VCaP (cell line): Measurements from ENCODE around the gene HNRNPM.

Experiments used
- H3K27ac ChIP-seq: fragments of 450-650 bp; 2 replicates; pipeline ENCODE4 v1.5.1; 2017
- TF ChIP-seq, protein P1 (sequence below): fragments of 450-650 bp; conservative IDR thresholded peaks from 2 replicates; pipeline ENCODE4 v1.5.1; 2017; ENCODE audit warnings: mild to moderate bottlenecking, moderate library complexity

The HNRNPM gene

DNA sequence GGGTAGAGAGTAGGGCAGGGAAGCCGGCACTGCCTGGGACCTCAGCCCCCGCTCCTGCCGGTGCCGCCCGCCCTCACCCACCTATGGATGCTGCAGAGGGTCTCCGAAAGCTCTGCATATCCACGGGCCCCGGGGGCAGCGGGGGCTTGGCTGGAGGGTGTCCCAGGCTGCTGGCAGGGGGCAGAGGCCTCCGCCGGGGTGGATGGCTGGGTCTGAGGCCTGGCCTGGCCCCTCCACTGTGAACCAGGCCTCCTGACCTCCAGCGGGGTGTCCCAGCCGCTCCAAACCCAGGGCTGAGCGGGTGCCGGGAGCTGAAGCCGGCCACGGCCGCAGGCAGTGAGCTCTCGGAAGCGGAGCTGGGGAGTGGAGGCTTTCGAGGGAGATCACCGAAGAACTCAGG lies 53.5 kb downstream of the HNRNPM start:
- TF ChIP-seq, protein P1, sequence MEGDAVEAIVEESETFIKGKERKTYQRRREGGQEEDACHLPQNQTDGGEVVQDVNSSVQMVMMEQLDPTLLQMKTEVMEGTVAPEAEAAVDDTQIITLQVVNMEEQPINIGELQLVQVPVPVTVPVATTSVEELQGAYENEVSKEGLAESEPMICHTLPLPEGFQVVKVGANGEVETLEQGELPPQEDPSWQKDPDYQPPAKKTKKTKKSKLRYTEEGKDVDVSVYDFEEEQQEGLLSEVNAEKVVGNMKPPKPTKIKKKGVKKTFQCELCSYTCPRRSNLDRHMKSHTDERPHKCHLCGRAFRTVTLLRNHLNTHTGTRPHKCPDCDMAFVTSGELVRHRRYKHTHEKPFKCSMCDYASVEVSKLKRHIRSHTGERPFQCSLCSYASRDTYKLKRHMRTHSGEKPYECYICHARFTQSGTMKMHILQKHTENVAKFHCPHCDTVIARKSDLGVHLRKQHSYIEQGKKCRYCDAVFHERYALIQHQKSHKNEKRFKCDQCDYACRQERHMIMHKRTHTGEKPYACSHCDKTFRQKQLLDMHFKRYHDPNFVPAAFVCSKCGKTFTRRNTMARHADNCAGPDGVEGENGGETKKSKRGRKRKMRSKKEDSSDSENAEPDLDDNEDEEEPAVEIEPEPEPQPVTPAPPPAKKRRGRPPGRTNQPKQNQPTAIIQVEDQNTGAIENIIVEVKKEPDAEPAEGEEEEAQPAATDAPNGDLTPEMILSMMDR, result no peak
- no peak overlapping the region for H3K27ac ChIP-seq

DNA sequence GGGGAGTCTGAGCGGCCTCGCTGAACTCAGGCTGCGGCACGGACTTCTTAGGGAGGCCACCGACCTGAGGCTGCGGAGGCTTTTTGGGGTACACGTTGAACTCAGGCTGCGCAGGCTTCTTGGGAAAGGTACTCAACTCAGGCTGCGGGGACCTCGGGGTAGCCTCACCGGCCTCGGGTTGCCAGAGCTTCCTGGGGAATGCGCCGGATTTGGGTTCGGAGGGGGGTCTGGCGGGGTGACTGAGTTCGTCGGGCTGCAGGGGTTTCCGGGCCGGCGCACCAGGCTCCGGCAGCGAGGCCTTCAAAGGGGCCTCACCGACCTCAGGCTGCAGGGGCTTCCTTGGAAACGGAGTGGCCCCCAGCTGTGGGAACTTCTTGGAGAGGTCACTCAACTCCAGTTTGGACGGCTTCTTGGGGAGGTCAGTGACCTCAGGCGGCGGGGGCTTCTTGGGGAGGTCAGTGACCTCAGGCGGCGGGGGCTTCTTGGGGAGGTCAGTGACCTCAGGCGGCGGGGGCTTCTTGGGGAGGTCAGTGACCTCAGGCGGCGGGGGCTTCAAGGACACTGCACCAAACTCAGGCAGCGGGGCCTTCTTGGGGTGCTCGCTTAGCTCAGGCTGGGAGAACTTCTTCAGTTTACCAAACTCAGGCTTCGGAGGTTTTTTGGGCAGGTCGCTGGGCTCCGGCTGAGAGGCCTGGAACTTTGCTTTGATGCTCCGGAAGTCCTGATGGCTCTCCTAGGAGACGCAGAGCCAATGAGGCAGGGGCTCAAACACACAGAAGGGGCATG lies 54.5 kb downstream of the HNRNPM start:
- TF ChIP-seq, protein P1, result no peak

DNA sequence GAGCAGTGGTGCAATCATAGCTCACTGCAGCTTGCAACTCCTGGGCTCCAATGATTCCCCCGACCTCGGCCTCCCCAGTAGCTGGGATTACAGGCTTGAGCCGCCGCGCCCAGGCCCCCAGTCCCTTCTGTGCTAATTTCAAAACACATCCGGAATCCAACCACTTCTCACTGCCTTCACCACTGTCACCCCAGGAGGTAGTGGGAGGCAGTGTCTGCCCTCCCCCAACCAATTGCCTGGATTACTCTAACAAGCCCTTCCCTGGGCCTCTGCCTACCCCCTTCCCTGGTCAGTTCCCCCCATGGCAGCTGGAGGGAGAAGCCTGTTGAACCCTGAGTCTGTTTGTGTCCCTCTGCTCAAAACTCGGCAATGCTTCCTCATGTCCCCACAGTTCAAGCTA lies 55.4 kb downstream of the HNRNPM start:
- H3K27ac ChIP-seq, result no peak overlapping the region
- TF ChIP-seq, protein P1, result no peak

More for the DNA sequence above, 54.5 kb downstream of the HNRNPM start:
- no peak overlapping the region for H3K27ac ChIP-seq

DNA sequence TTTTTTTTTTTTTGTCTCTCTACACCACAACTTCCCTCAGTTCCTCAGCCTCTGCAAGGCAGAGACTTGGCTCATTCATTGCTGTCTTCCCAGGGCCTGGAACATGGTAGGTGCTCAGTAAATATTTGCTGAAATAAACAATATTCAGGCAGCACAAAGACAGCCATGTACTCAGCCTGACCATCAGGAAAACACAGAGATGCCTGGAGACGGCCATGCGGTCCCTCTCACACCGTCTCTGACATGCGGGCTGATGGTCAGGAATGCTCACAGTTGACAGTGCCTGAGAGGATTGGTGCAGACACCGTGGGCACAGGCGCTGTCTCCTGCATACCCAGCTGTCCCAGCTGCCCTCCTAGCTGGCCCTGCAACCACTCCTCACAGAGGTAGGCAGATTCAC lies 56.7 kb downstream of the HNRNPM start:
- H3K27ac ChIP-seq, result no peak overlapping the region

DNA sequence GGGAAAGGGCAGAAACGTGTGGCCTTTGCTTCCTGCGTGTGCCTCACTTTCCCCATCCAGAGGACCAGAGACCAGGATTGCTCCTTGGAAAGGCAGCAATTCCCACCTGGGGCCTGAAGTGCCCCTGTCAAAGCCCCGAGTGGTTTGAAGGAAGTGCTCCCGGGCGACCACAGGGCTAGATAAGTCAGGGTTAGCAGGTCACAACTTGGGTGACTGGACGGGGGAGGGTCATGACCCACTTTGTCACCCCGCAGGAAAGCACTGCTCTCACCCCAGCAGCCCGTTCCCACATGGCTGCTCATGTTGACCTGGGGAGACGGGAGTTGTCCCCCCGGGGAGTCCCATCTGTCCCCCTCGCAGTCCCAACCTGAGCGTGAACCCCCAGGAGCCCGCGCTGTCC lies 57.2 kb downstream of the HNRNPM start:
- no peak overlapping the region for H3K27ac ChIP-seq
- TF ChIP-seq, protein P1, result no peak

More for the DNA sequence above, 56.7 kb downstream of the HNRNPM start:
- TF ChIP-seq, protein P1, result no peak

DNA sequence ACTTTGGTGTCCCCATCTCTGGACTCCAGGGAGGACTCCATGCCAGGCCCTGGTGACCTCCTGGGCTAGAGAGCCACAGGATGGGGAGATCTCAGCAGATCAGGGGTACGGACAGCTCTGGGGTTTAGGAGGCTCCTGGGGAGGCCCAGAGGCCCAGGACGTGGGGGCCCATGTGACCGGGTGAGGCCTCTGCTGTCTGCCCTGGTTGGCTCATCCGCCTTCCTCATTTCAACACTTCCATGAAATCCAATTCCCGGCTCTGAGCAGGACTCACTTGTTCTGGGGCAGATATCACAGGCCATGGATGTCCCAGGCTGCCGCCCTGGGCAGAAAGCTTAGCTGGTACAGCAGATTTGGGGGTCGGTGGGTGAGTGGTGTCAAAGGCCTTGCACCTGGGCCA lies 58.7 kb downstream of the HNRNPM start:
- no peak overlapping the region for H3K27ac ChIP-seq
- TF ChIP-seq, protein P1, result no peak

DNA sequence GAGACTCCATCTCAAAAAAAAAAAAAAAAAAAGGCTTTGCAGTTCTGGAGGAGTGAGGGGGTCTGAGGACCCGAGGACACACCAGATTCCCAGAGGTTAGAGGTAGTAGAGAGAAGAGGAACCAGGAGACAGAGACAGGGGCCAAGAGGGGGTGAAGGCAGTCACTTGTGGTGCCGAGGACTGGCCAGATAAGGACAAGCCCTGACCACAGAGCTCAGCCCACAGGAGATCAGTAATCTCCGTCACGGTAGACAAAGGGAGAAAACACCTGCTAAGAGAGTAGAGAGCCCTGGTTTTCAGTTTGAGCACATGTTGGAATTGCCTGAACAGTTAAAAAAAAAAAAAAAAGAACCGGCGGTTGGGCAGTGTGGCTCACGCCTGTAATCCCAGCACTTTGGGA lies 59.4 kb downstream of the HNRNPM start:
- TF ChIP-seq, protein P1, result no peak

More for the DNA sequence above, 59.4 kb downstream of the HNRNPM start:
- H3K27ac ChIP-seq, result no peak overlapping the region
